A549 (cell line): ENCODE data around the gene MAP1LC3C. TPM values are rescaled to one million over a fixed set of nuclear protein-coding genes. Genes with fewer than 3 reads are reported as not detected.

Experiments
- ATAC-seq, 2 experiments: fragments of 200-7000 bp in 1 of 2; fragments of >200 bp in 1 of 2; cut with Nextera tagmentation in 1 of 2; cut with Tn5 transposase in 1 of 2; 3 replicates each; pipeline versions ENCODE4 v1.8.0 to v1.9.1; 2018 to 2020; ENCODE audit warnings: mild to moderate bottlenecking in 1 of 2, moderate library complexity in 1 of 2
- CTCF ChIA-PET: fragments of 300-600 bp; sonication (Branson Sonifier 250); formaldehyde crosslinking; extraction: SDS; loops from one replicate; lab custom pipeline; 2021; ENCODE audit warnings: antibody characterized with exemption, inconsistent platforms; lab: Yijun Ruan, JAX
- POLR2A ChIA-PET: fragments of 350-600 bp; formaldehyde crosslinking; extraction: SDS; loops from one replicate; lab custom pipeline; 2021; ENCODE audit warnings: antibody characterized with exemption, inconsistent platforms; lab: Yijun Ruan, JAX
- DNase-seq, 2 experiments: peaks; one replicate each; pipeline versions ENCODE4 v3.0.0 to v3.0.0-alpha.2; 2011 to 2016; ENCODE audit warnings: low read depth in 1 of 2, low spot score in 1 of 2
- FAIRE-seq: peaks from 2 replicates; lab custom pipeline; 2011; peaks lifted over from hg19 to GRCh38; lab: Jason Lieb, UNC
- H3K27ac ChIP-seq, 2 experiments: fragments of >200 bp; sonication (Bioruptor Twin); formaldehyde crosslinking; 3 replicates each; pipeline ENCODE4 v1.5.1; 2016 to 2017
- H3K4me1 ChIP-seq: fragments of >200 bp; sonication (Bioruptor Twin); formaldehyde crosslinking; 3 replicates; pipeline ENCODE4 v1.6.1; 2016
- H3K4me2 ChIP-seq: fragments of >200 bp; sonication (Bioruptor Twin); formaldehyde crosslinking; 3 replicates; pipeline ENCODE4 v1.6.1; 2016
- H3K4me3 ChIP-seq: fragments of >200 bp; sonication (Bioruptor Twin); formaldehyde crosslinking; 3 replicates; pipeline ENCODE4 v1.5.1; 2016
- H3K9me3 ChIP-seq: fragments of >200 bp; sonication (Bioruptor Twin); formaldehyde crosslinking; 3 replicates; pipeline ENCODE4 v1.6.1; 2016
- BCL3 ChIP-seq: fragments of >200 bp; sonication (Bioruptor Twin); formaldehyde crosslinking; IDR thresholded peaks from 3 replicates; pipeline ENCODE4 v1.6.1; 2016
- CBX2 ChIP-seq: fragments of 200-600 bp; sonication (generic); IDR thresholded peaks from 2 replicates; pipeline ENCODE4 v1.6.1; 2016; ENCODE audit warnings: low read depth, mild to moderate bottlenecking, borderline replicate concordance
- CBX8 ChIP-seq: fragments of 200-600 bp; sonication (generic); IDR thresholded peaks from 2 replicates; pipeline ENCODE4 v1.6.1; 2016
- CHD2 ChIP-seq: fragments of 150-350 bp; IDR thresholded peaks from 2 replicates; pipeline ENCODE4 v1.6.1; 2014; ENCODE audit warnings: low read length; ENCODE audit not compliant: partially characterized antibody
- CTCF ChIP-seq: fragments of >200 bp; sonication (Bioruptor Twin); formaldehyde crosslinking; IDR thresholded peaks from 3 replicates; pipeline ENCODE4 v1.5.1; 2016
- EHF ChIP-seq: fragments of 250-450 bp; sonication (Bioruptor Pico); IDR thresholded peaks from 2 replicates; pipeline ENCODE4 v1.5.0; 2020; ENCODE audit warnings: mild to moderate bottlenecking
- HOXB13 ChIP-seq: fragments of 250-450 bp; sonication (Bioruptor Pico); IDR thresholded peaks from 2 replicates; pipeline ENCODE4 v1.5.0; 2020; ENCODE audit warnings: low read depth, mild to moderate bottlenecking, moderate library complexity
- JUN ChIP-seq, 2 experiments: fragments of >200 bp; sonication (Bioruptor Twin); formaldehyde crosslinking; IDR thresholded peaks; 2 replicates in 1 of 2; 3 replicates in 1 of 2; pipeline ENCODE4 v1.6.1; 2016 to 2017
- PBX3 ChIP-seq: IDR thresholded peaks from 2 replicates; pipeline ENCODE4 v1.6.1; 2012
- RNF2 ChIP-seq: fragments of 200-600 bp; sonication (generic); IDR thresholded peaks from 2 replicates; pipeline ENCODE4 v1.6.1; 2016; ENCODE audit warnings: low read depth, mild to moderate bottlenecking, antibody characterized with exemption, moderate library complexity, borderline replicate concordance
- SREBF2 ChIP-seq: fragments of 450-650 bp; IDR thresholded peaks from 2 replicates; pipeline ENCODE4 v1.6.1; 2014; ENCODE audit warnings: mild to moderate bottlenecking, moderate library complexity
- TFCP2L1 ChIP-seq: fragments of 250-450 bp; sonication (Bioruptor Pico); IDR thresholded peaks from 2 replicates; pipeline ENCODE4 v1.5.0; 2021; ENCODE audit warnings: mild to moderate bottlenecking
- WGBS: methylation state at CpG from one replicate; pipeline ENCODE4 v1.1.6; 2017; ENCODE audit errors: missing lambda C conversion rate; 5-methylcytosine and 5-hydroxymethylcytosine counted together
- polyA plus RNA-seq, 4 experiments: library from polyadenylated mRNA; depleted of rRNA in 3 of 4; stranded (reverse); fragments of >200 nt; fragmentation: RNase III in 1 of 4; extraction: RNeasy Plus Mini Kit Qiagen cat#74134 plus additional on column Dnase treatment in 1 of 4; gene quantifications; 2 replicates in 3 of 4; 3 replicates in 1 of 4; pipeline ENCODE4 v1.2.3, GENCODE V29; 2011 to 2017

MAP1LC3C gene
- polyA plus RNA-seq, 2 of the 4 experiments (the other 2 are of a cell fraction), result 0.21 to 0.23 TPM

- TF ChIP-seq BCL3, result no peak
- TF ChIP-seq, all 56 proteins: peak for 0
Measured at GRCh38 chr1:241950390-241950789, 48.5 kb downstream of the MAP1LC3C start (continued).

GRCh38 chr1:241947354-241947753 is 51.5 kb downstream of the MAP1LC3C start:
- ChIA-PET CTCF (interaction anchor here (0.6 to 1.9 kb wide), 3 partner anchors 11 to 528 kb away, joined by 3 to 7 read pairs (median 3); partner anchors contain the start of gene MAP1LC3C), POLR2A (no interaction called here)
- FAIRE-seq, result no peak
- 79% methylated on average over 6 of the region's 6 CpGs for whole genome bisulfite sequencing
- Histone ChIP-seq H3K4me2 (no peak overlapping the region), H3K4me1 (no peaks in the 10 kb centered on the region), H3K27ac (no peak overlapping the region), H3K4me3 (no peak overlapping the region), H3K9me3 (no peaks in the 10 kb centered on the region)
- DNase-seq, result no peak
- no peak for TF ChIP-seq JUN (IDR thresholded peaks at IDR 0.05)
- TF ChIP-seq PBX3, result no peak
- no peak for TF ChIP-seq SREBF2
- no peak for TF ChIP-seq EHF (CRISPR knock-in tag)
- no peak for TF ChIP-seq HOXB13 (CRISPR knock-in tag)
- TF ChIP-seq TFCP2L1, result no peak
- TF ChIP-seq CHD2, result no peak
- TF ChIP-seq CTCF, result no peak
- no peak for TF ChIP-seq RNF2
- TF ChIP-seq CBX8, result no peak
- TF ChIP-seq CBX2, result no peak
- ATAC-seq, result 0 out of 6 replicates have a peak, but pooled peaks of 1 of the 2 experiments have one; percentile 10

Other genes starting within 250 kb of the MAP1LC3C start
- 22.1 and 33.1 TPM in 2 replicates for gene EXO1, start 150.9 kb downstream of the MAP1LC3C start, polyA plus RNA-seq (2011; rRNA removed)
- 19.7 to 25.9 TPM (median 23.0 TPM) in 3 replicates for gene EXO1, start 150.9 kb downstream of the MAP1LC3C start, polyA plus RNA-seq (2017; fragmentation: RNase III; extraction: RNeasy Plus Mini Kit Qiagen cat#74134 plus additional on column Dnase treatment)
- not detected in 2 replicates for gene BECN2, start 41.3 kb downstream of the MAP1LC3C start, polyA plus RNA-seq (2011; rRNA removed)
- gene BECN2, start 41.3 kb downstream of the MAP1LC3C start, polyA plus RNA-seq (2017; fragmentation: RNase III; extraction: RNeasy Plus Mini Kit Qiagen cat#74134 plus additional on column Dnase treatment), result not detected in 3 replicates